ENCODE measurements around the gene NOBOX. TPM values are rescaled to one million over a fixed set of nuclear protein-coding genes. Genes with fewer than 3 reads are reported as not detected.
"Not testable (repeated sequence)": the region's sequence is repeated elsewhere in the genome, so short reads cannot be mapped to it uniquely, and the experiment has no call there.

The NOBOX gene
- total RNA-seq, 5 donors from 2014 or later (not counting 1 experiment from before 2014, with no cell fraction given) = not detected

DNA sequence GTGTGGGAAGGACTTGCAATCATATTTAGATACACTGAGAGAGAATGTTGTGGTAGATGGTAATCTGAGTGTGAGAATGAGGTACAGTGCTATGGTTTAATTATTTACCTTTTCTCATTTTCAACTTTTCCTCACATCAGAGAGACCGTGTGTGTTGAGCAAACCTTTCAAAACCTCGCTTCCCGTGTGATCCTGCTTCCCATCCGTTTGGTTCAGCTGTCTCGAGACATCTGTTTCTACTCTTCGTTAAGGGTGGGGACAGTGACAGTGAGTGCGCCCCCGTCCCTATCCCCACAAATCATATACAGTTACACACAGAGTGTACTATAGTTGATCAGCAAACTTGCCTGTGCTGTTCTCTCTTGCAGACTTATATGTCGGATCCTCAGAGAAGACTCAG lies 33.0 kb upstream of the NOBOX start:
- Mint-ChIP-seq H3K36me3 (no peaks in the 10 kb centered on the region), H3K27me3 (peaks cover 2 to 3% of the 10 kb centered on the region in 2 donors), H3K4me3 (no peak overlapping the region), H3K9me3 (no peaks in the 10 kb centered on the region), H3K27ac (no peak overlapping the region), H3K4me1 (no peaks in the 10 kb centered on the region)
- Histone ChIP-seq H3K4me3 (ENCODE audit: control insufficient read depth in 1 of 2, extremely low read depth in 1 of 2, low read length in 1 of 2) (no peak overlapping the region), H3K4me1 (ENCODE audit: control insufficient read depth in 1 of 2, extremely low read depth in 1 of 2, insufficient read depth in 2 of 2, low read length in 2 of 2) (no peaks in the 10 kb centered on the region), H3K36me3 (ENCODE audit: control insufficient read depth in 2 of 2, extremely low read depth in 1 of 2, insufficient read depth in 1 of 2, low read length in 1 of 2) (no peaks in the 10 kb centered on the region), H3K9me3 (no peaks in the 10 kb centered on the region), H3K27me3 (replicated peaks in 1 of 2; ENCODE audit: control insufficient read depth in 2 of 2, extremely low read depth in 1 of 2, insufficient read depth in 2 of 2, low read length in 1 of 2) (no peaks in the 10 kb centered on the region), H3K27ac (ENCODE audit: low read length) (no peak overlapping the region)
- WGBS (ENCODE audit: insufficient coverage) = 84% methylated on average over 6 of the region's 9 CpGs
- CTCF ChIA-PET = interaction anchor here (0.9 to 1.1 kb wide), 2 partner anchors 10 to 46 kb away, joined by 3 read pairs; no protein-coding TSS in a partner anchor
- no peak for ATAC-seq (replicated peaks in 1 of 4)
- POLR2A ChIA-PET = no interaction called here
- no peak for DNase-seq

DNA sequence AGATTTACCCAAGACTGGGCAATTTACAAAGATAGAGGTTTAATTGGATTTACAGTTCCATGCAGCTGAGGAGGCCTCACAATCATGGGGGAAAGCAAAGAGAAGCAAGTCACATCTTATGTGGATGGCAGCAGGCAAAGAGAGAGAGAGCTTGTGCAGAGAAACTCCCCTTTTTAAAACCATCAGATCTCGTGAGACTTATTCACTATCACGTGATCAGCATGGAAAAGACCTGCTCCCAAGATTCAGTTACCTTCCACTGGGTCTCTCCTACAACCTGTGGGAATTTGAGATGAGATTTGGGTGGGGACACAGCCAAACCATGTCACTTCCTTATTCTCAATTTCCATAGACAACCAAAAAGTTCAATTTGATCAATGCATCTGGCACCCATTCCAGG lies 24.9 kb upstream of the NOBOX start:
- H3K27me3 Mint-ChIP-seq = peaks cover 0 to 3% of the 10 kb centered on the region in 2 donors
- peaks cover 16 to 30% (median 24%) of the 10 kb centered on the region in 3 donors for H3K9me3 Mint-ChIP-seq

DNA sequence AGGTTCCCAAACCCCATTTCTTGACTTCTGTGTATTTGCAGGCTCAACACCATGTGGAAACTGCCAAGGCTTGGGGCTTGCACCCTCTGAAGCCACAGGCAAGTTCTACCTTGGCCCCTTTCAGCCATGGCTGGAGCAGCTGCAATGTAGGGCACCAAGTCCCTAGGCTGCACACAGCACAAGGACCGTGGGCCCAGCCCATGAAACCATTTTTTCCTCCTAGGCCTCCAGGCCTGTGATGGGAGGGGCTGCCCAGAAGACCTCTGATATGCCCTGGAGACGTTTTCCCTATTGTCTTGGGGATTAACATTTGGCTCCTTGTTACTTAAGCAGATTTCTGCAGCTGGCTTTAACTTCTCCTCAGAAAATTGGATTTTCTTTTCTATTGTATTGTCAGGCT lies 24.0 kb upstream of the NOBOX start:
- H3K27ac Mint-ChIP-seq; H3K36me3 Mint-ChIP-seq; H3K4me1 Mint-ChIP-seq; H3K4me1 ChIP-seq (ENCODE audit: control insufficient read depth in 1 of 2, extremely low read depth in 1 of 2, insufficient read depth in 2 of 2, low read length in 2 of 2); ATAC-seq (replicated peaks in 1 of 4); H3K27me3 ChIP-seq (replicated peaks in 1 of 2; ENCODE audit: control insufficient read depth in 2 of 2, extremely low read depth in 1 of 2, insufficient read depth in 2 of 2, low read length in 1 of 2); H3K9me3 ChIP-seq; POLR2A ChIA-PET; CTCF ChIA-PET; H3K4me3 ChIP-seq (ENCODE audit: control insufficient read depth in 1 of 2, extremely low read depth in 1 of 2, low read length in 1 of 2); DNase-seq; H3K27ac ChIP-seq (ENCODE audit: low read length); H3K4me3 Mint-ChIP-seq; H3K36me3 ChIP-seq (ENCODE audit: control insufficient read depth in 2 of 2, extremely low read depth in 1 of 2, insufficient read depth in 1 of 2, low read length in 1 of 2); H3K27me3 Mint-ChIP-seq: not testable (repeated sequence)
- WGBS (ENCODE audit: insufficient coverage) = 38% methylated on average over 2 of the region's 2 CpGs
- peaks cover 16 to 30% (median 24%) of the 10 kb centered on the region in 3 donors for H3K9me3 Mint-ChIP-seq

More for the DNA sequence above, 24.9 kb upstream of the NOBOX start:
- Histone ChIP-seq H3K36me3 (ENCODE audit: control insufficient read depth in 2 of 2, extremely low read depth in 1 of 2, insufficient read depth in 1 of 2, low read length in 1 of 2) (no peaks in the 10 kb centered on the region), H3K9me3 (no peaks in the 10 kb centered on the region), H3K4me3 (ENCODE audit: control insufficient read depth in 1 of 2, extremely low read depth in 1 of 2, low read length in 1 of 2) (no peak overlapping the region), H3K27ac (ENCODE audit: low read length) (no peak overlapping the region), H3K4me1 (ENCODE audit: control insufficient read depth in 1 of 2, extremely low read depth in 1 of 2, insufficient read depth in 2 of 2, low read length in 2 of 2) (no peaks in the 10 kb centered on the region), H3K27me3 (replicated peaks in 1 of 2; ENCODE audit: control insufficient read depth in 2 of 2, extremely low read depth in 1 of 2, insufficient read depth in 2 of 2, low read length in 1 of 2) (peaks cover 0 to 3% of the 10 kb centered on the region in 2 experiments)
- ChIA-PET CTCF (no interaction called here), POLR2A (no interaction called here)
- H3K27ac Mint-ChIP-seq = no peak overlapping the region
- WGBS (ENCODE audit: insufficient coverage) = no CpG with 5 or more reads among the region's 2 CpGs
- no peaks in the 10 kb centered on the region for H3K4me1 Mint-ChIP-seq
- no peaks in the 10 kb centered on the region for H3K36me3 Mint-ChIP-seq
- ATAC-seq (replicated peaks in 1 of 4) (no peak), DNase-seq (no peak)
- no peak overlapping the region for H3K4me3 Mint-ChIP-seq

DNA sequence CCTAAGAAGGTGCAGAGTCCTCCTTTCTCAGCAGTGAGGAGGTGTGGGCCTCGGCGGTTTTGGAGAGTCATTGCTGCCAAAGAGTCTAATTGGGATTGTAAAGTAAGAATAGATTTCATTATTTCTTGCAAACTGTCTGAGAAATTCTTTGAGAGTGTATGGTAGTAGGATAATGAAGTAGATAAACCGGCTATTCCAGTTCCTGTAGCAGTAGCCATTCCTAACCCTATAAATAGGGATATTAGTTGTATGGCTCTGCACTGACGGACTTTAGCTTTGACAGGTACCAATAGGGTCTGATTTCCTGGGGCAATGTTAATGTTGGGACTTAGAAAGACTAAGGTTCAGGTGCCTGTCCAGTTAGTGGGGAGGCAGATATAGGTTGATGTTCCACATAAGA lies 15.4 kb upstream of the NOBOX start:
- H3K27ac Mint-ChIP-seq; H3K4me3 ChIP-seq (ENCODE audit: control insufficient read depth in 1 of 2, extremely low read depth in 1 of 2, low read length in 1 of 2); H3K4me3 Mint-ChIP-seq; H3K36me3 Mint-ChIP-seq; H3K9me3 Mint-ChIP-seq; ATAC-seq (replicated peaks in 1 of 4); CTCF ChIA-PET; H3K4me1 Mint-ChIP-seq; POLR2A ChIA-PET; H3K36me3 ChIP-seq (ENCODE audit: control insufficient read depth in 2 of 2, extremely low read depth in 1 of 2, insufficient read depth in 1 of 2, low read length in 1 of 2); H3K27ac ChIP-seq (ENCODE audit: low read length); H3K27me3 ChIP-seq (replicated peaks in 1 of 2; ENCODE audit: control insufficient read depth in 2 of 2, extremely low read depth in 1 of 2, insufficient read depth in 2 of 2, low read length in 1 of 2); H3K4me1 ChIP-seq (ENCODE audit: control insufficient read depth in 1 of 2, extremely low read depth in 1 of 2, insufficient read depth in 2 of 2, low read length in 2 of 2); H3K9me3 ChIP-seq; DNase-seq: not testable (repeated sequence)
- H3K27me3 Mint-ChIP-seq = peaks cover 7 to 14% of the 10 kb centered on the region in 2 donors
- 100% methylated on average over 2 of the region's 4 CpGs for WGBS (ENCODE audit: insufficient coverage)

DNA sequence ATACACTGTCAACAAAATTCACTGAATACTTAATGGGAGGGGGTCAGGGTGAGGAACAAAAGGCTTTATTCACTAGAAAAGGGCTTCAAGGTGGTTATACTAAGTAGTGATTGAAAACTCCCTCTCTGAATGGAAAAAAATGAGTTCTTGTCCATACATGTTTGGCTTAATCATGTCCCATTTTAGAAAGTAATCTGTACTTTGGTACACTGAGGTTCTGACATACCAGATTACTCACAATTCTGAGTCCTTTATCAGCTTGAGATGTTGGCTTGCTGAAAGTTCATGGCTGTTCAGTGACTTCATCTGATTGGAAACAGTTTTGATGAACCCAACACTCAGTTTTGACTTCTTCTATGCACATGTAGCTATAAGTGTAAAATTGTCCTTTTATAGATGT lies 12.8 kb upstream of the NOBOX start:
- no peaks in the 10 kb centered on the region for H3K36me3 ChIP-seq (ENCODE audit: control insufficient read depth in 2 of 2, extremely low read depth in 1 of 2, insufficient read depth in 1 of 2, low read length in 1 of 2)
- no peaks in the 10 kb centered on the region for H3K27me3 ChIP-seq (replicated peaks in 1 of 2; ENCODE audit: control insufficient read depth in 2 of 2, extremely low read depth in 1 of 2, insufficient read depth in 2 of 2, low read length in 1 of 2)
- Mint-ChIP-seq H3K27me3 (peaks cover 7 to 14% of the 10 kb centered on the region in 2 donors), H3K27ac (no peak overlapping the region), H3K4me3 (no peak overlapping the region), H3K36me3 (no peaks in the 10 kb centered on the region), H3K4me1 (no peaks in the 10 kb centered on the region), H3K9me3 (no peaks in the 10 kb centered on the region)
- no peaks in the 10 kb centered on the region for H3K4me1 ChIP-seq (ENCODE audit: control insufficient read depth in 1 of 2, extremely low read depth in 1 of 2, insufficient read depth in 2 of 2, low read length in 2 of 2)
- DNase-seq = no peak
- no peak for ATAC-seq (replicated peaks in 1 of 4)
- POLR2A ChIA-PET = no interaction called here
- no peak overlapping the region for H3K27ac ChIP-seq (ENCODE audit: low read length)
- CTCF ChIA-PET = no interaction called here
- H3K4me3 ChIP-seq (ENCODE audit: control insufficient read depth in 1 of 2, extremely low read depth in 1 of 2, low read length in 1 of 2) = no peak overlapping the region
- no peaks in the 10 kb centered on the region for H3K9me3 ChIP-seq

DNA sequence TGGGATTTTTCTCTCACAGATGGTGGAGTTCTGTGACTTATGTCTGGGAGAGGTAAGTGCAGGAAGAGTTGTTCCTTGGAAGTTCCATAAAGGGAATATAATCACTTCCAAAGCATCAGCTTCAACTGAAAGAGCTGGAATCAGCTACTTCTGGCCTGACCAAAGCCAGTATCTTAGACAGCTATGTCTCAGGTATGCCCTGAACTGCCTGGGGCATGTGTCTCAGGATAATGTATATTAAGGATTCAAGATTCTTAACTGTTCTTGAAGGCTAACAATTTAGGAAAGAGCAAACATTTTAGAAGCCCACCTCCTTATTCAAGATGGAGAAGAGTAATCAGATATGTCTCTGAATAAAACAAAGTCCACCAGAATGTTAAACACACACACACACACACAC lies 12.4 kb upstream of the NOBOX start:
- peaks cover 0 to 1% of the 10 kb centered on the region in 2 experiments for H3K27me3 ChIP-seq (replicated peaks in 1 of 2; ENCODE audit: control insufficient read depth in 2 of 2, extremely low read depth in 1 of 2, insufficient read depth in 2 of 2, low read length in 1 of 2)
- H3K4me3 ChIP-seq (ENCODE audit: control insufficient read depth in 1 of 2, extremely low read depth in 1 of 2, low read length in 1 of 2) = no peak overlapping the region
- no peak overlapping the region for H3K27ac ChIP-seq (ENCODE audit: low read length)
- POLR2A ChIA-PET = no interaction called here
- H3K4me3 Mint-ChIP-seq = no peak overlapping the region
- no peak for DNase-seq
- no peaks in the 10 kb centered on the region for H3K4me1 ChIP-seq (ENCODE audit: control insufficient read depth in 1 of 2, extremely low read depth in 1 of 2, insufficient read depth in 2 of 2, low read length in 2 of 2)
- H3K27ac Mint-ChIP-seq = no peak overlapping the region
- no peaks in the 10 kb centered on the region for H3K36me3 ChIP-seq (ENCODE audit: control insufficient read depth in 2 of 2, extremely low read depth in 1 of 2, insufficient read depth in 1 of 2, low read length in 1 of 2)
- no peak for ATAC-seq (replicated peaks in 1 of 4)
- no peaks in the 10 kb centered on the region for H3K9me3 ChIP-seq
- CTCF ChIA-PET = interaction anchor here in 1 of 2 donors (1.0 kb wide), 1 partner anchor 24 kb away, joined by 3 read pairs; no protein-coding TSS in a partner anchor
- no peaks in the 10 kb centered on the region for H3K36me3 Mint-ChIP-seq
- peaks cover 7 to 15% of the 10 kb centered on the region in 2 donors for H3K27me3 Mint-ChIP-seq
- H3K4me1 Mint-ChIP-seq = no peaks in the 10 kb centered on the region
- no peaks in the 10 kb centered on the region for H3K9me3 Mint-ChIP-seq

DNA sequence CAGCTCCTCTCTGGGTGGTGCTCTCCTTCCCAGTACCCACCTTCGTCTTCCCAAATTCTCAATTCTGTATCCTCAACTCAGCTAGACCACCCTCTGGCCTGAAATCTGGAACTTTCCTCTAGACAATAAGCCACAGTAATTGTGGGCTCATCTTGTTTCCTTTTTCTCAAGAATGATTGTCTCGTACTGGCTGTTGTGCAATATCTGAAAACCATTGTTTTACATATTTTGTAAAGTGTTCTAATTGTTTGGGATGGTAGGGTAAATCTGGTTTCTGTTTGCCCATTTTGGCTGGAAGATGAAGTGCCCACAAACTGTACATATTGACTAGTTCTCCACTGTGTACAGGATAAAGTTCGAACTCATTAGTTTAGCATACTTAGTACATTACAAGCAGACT lies 11.3 kb upstream of the NOBOX start:
- 100% methylated on average over 2 of the region's 3 CpGs for WGBS (ENCODE audit: insufficient coverage)
- no peaks in the 10 kb centered on the region for H3K4me1 ChIP-seq (ENCODE audit: control insufficient read depth in 1 of 2, extremely low read depth in 1 of 2, insufficient read depth in 2 of 2, low read length in 2 of 2)
- no peak for ATAC-seq (replicated peaks in 1 of 4)

More for the DNA sequence above, 11.3 kb upstream of the NOBOX start:
- H3K27me3 ChIP-seq (replicated peaks in 1 of 2; ENCODE audit: control insufficient read depth in 2 of 2, extremely low read depth in 1 of 2, insufficient read depth in 2 of 2, low read length in 1 of 2) = peaks cover 0 to 6% of the 10 kb centered on the region in 2 experiments
- H3K27ac ChIP-seq (ENCODE audit: low read length) = no peak overlapping the region
- Mint-ChIP-seq H3K4me3 (no peak overlapping the region), H3K4me1 (no peaks in the 10 kb centered on the region), H3K27me3 (peaks cover 7 to 26% of the 10 kb centered on the region in 2 donors), H3K27ac (no peak overlapping the region), H3K36me3 (no peaks in the 10 kb centered on the region), H3K9me3 (no peaks in the 10 kb centered on the region)
- no peak for DNase-seq
- ChIA-PET POLR2A (no interaction called here), CTCF (interaction anchor here in 1 of 2 donors (1.0 kb wide), 1 partner anchor 23 kb away, joined by 3 read pairs; no protein-coding TSS in a partner anchor)
- H3K9me3 ChIP-seq = no peaks in the 10 kb centered on the region
- no peaks in the 10 kb centered on the region for H3K36me3 ChIP-seq (ENCODE audit: control insufficient read depth in 2 of 2, extremely low read depth in 1 of 2, insufficient read depth in 1 of 2, low read length in 1 of 2)
- H3K4me3 ChIP-seq (ENCODE audit: control insufficient read depth in 1 of 2, extremely low read depth in 1 of 2, low read length in 1 of 2) = no peak overlapping the region

All from T-cell (primary cell).